ENCODE data around the gene RTRAF.

DNA sequence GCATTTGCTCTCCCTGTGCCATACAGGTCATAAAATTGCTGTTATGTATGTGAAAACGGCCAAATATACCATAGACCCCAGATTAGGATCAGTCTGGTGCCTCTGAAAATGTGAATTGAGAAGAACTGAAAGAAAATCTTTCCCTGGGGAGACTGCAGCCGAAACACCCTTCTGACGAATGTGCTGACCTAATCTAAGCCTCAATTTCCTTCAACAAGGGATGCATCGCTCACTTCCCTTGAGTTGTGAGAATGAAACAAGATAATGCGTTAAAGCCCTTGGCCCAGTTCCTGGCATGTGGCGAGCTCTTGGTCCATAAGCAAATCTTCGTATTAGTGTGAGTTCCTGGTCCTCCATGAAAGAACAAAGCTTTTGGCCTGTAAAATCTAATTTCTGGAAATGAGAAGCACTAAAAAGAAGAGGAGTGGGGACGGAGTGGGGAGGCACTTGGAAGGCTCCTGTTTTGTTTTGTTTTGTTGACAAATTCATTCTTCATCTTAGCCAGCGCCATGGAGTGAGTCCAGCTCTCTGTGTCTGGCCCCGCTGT lies 49.5 kb upstream of the RTRAF start:
- TF ChIP-seq POLR2A (IDR thresholded peaks at IDR 0.05; ENCODE audit: extremely low read depth, insufficient read length) (no peak), MYC (IDR thresholded peaks at IDR 0.05; ENCODE audit: low read depth, low read length) (no peak)
- TF ChIP-seq, protein P1, sequence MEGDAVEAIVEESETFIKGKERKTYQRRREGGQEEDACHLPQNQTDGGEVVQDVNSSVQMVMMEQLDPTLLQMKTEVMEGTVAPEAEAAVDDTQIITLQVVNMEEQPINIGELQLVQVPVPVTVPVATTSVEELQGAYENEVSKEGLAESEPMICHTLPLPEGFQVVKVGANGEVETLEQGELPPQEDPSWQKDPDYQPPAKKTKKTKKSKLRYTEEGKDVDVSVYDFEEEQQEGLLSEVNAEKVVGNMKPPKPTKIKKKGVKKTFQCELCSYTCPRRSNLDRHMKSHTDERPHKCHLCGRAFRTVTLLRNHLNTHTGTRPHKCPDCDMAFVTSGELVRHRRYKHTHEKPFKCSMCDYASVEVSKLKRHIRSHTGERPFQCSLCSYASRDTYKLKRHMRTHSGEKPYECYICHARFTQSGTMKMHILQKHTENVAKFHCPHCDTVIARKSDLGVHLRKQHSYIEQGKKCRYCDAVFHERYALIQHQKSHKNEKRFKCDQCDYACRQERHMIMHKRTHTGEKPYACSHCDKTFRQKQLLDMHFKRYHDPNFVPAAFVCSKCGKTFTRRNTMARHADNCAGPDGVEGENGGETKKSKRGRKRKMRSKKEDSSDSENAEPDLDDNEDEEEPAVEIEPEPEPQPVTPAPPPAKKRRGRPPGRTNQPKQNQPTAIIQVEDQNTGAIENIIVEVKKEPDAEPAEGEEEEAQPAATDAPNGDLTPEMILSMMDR (IDR thresholded peaks at IDR 0.05; ENCODE audit: low read depth, low read length), result no peak
- TF ChIP-seq, protein P2, sequence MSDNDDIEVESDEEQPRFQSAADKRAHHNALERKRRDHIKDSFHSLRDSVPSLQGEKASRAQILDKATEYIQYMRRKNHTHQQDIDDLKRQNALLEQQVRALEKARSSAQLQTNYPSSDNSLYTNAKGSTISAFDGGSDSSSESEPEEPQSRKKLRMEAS (IDR thresholded peaks at IDR 0.05; ENCODE audit: low read depth, low read length), result no peak
